Smooth muscle cell (in vitro differentiated cells): Measurements from ENCODE around the gene DNAH7. TPM values are rescaled to one million over a fixed set of nuclear protein-coding genes. Genes with fewer than 3 reads are reported as not detected.

Experiments
- DNase-seq: peaks from one replicate; lab custom pipeline; 2025; ENCODE audit not compliant: unreplicated experiment; lab: John Stamatoyannopoulos, UW
- H2AFZ ChIP-seq: fragments of 200-600 bp; sonication (generic); 2 replicates; pipeline ENCODE4 v1.6.0; 2016; ENCODE audit warnings: antibody characterized with exemption, low read depth, mild to moderate bottlenecking
- H3F3A ChIP-seq: fragments of 200-600 bp; sonication (generic); 2 replicates; pipeline ENCODE4 v1.6.0; 2017; ENCODE audit warnings: antibody characterized with exemption, low read depth
- H3K27ac ChIP-seq: fragments of 200-600 bp; sonication (generic); 2 replicates; pipeline ENCODE4 v1.5.1; 2016; ENCODE audit warnings: low read depth, mild to moderate bottlenecking
- H3K27me3 ChIP-seq: fragments of 200-600 bp; sonication (generic); 2 replicates; pipeline ENCODE4 v1.6.1; 2016; ENCODE audit warnings: low read depth, mild to moderate bottlenecking
- H3K36me3 ChIP-seq: fragments of 200-600 bp; sonication (generic); 2 replicates; pipeline ENCODE4 v1.5.1; 2016; ENCODE audit warnings: low read depth
- H3K4me1 ChIP-seq: fragments of 200-600 bp; sonication (generic); 2 replicates; pipeline ENCODE4 v1.5.1; 2016; ENCODE audit warnings: low read depth
- H3K4me2 ChIP-seq: fragments of 200-600 bp; sonication (generic); 2 replicates; pipeline ENCODE4 v1.6.0; 2016; ENCODE audit warnings: mild to moderate bottlenecking
- H3K4me3 ChIP-seq: fragments of 200-600 bp; sonication (generic); 2 replicates; pipeline ENCODE4 v1.5.1; 2016; ENCODE audit warnings: mild to moderate bottlenecking
- H3K79me2 ChIP-seq: fragments of 200-600 bp; sonication (generic); 2 replicates; pipeline ENCODE4 v1.6.0; 2016; ENCODE audit warnings: low read depth, mild to moderate bottlenecking
- H3K9ac ChIP-seq: fragments of 200-600 bp; sonication (generic); 2 replicates; pipeline ENCODE4 v1.6.0; 2016; ENCODE audit warnings: low read depth
- H3K9me3 ChIP-seq: fragments of 200-600 bp; sonication (generic); replicated peaks from 2 replicates; pipeline ENCODE4 v1.5.1; 2016; ENCODE audit warnings: low read depth
- H4K20me1 ChIP-seq: fragments of 200-600 bp; sonication (generic); 2 replicates; pipeline ENCODE4 v1.6.0; 2016; ENCODE audit warnings: low read depth
- WGBS: methylation state at CpG from one replicate; pipeline ENCODE4 v1.1.7; 2016; ENCODE audit warnings: low lambda C conversion rate; 5-methylcytosine and 5-hydroxymethylcytosine counted together
- polyA plus RNA-seq: library from polyadenylated mRNA; unstranded; fragments of >200 nt; fragmentation: Nextera tagmentation; extraction: Ambion mirVana; gene quantifications from 2 replicates; pipeline ENCODE4 v1.2.1, GENCODE V29; 2016
- total RNA-seq: library from RNA; depleted of rRNA; stranded (reverse); fragments of >200 nt; gene quantifications from 2 replicates; pipeline ENCODE4 v1.2.3, GENCODE V29; 2014
- TF ChIP-seq, protein P1 (sequence below): fragments of 200-600 bp; sonication (generic); IDR thresholded peaks from 2 replicates; pipeline ENCODE4 v1.5.1; 2017; ENCODE audit warnings: borderline replicate concordance, mild to moderate bottlenecking, antibody characterized with exemption; ENCODE audit not compliant: insufficient read depth, poor library complexity, severe bottlenecking

Gene DNAH7
- total and polyA plus RNA-seq, 2 experiments from 2014 or later = 0.99 to 1.2 TPM

DNA sequence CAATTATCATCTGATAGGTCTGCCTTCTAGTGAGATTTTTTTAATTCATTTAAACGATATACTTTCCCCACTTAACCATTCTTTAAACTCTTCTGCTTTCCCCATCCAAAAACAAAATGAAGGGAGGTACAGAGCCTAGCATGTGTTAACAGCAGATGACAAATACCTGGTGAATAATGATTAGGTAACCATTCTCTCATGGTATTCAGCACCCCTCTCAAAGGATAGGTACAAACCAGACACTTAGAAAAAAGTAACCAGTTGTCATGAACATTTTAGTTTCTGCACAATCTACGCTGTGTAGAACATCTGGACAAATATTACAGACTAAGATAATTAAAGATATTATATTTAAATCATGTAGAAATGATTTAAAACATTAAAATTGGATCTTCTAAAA lies 56.3 kb downstream of the DNAH7 start:
- H3K4me2 ChIP-seq = no peak overlapping the region
- H3K79me2 ChIP-seq = no peaks in the 10 kb centered on the region
- no peaks in the 10 kb centered on the region for H3K9me3 ChIP-seq
- H3K9ac ChIP-seq = no peak overlapping the region
- H3K27me3 ChIP-seq = no peaks in the 10 kb centered on the region
- H4K20me1 ChIP-seq = no peaks in the 10 kb centered on the region
- H3F3A ChIP-seq = no peaks in the 10 kb centered on the region
- no peak overlapping the region for H3K4me3 ChIP-seq
- no peak overlapping the region for H2AFZ ChIP-seq
- H3K27ac ChIP-seq = no peak overlapping the region
- no peaks in the 10 kb centered on the region for H3K4me1 ChIP-seq
- 87% methylated on average over 2 of the region's 2 CpGs for WGBS
- TF ChIP-seq, protein P1, sequence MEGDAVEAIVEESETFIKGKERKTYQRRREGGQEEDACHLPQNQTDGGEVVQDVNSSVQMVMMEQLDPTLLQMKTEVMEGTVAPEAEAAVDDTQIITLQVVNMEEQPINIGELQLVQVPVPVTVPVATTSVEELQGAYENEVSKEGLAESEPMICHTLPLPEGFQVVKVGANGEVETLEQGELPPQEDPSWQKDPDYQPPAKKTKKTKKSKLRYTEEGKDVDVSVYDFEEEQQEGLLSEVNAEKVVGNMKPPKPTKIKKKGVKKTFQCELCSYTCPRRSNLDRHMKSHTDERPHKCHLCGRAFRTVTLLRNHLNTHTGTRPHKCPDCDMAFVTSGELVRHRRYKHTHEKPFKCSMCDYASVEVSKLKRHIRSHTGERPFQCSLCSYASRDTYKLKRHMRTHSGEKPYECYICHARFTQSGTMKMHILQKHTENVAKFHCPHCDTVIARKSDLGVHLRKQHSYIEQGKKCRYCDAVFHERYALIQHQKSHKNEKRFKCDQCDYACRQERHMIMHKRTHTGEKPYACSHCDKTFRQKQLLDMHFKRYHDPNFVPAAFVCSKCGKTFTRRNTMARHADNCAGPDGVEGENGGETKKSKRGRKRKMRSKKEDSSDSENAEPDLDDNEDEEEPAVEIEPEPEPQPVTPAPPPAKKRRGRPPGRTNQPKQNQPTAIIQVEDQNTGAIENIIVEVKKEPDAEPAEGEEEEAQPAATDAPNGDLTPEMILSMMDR = no peak
- no peak for DNase-seq
- H3K36me3 ChIP-seq = no peaks in the 10 kb centered on the region

DNA sequence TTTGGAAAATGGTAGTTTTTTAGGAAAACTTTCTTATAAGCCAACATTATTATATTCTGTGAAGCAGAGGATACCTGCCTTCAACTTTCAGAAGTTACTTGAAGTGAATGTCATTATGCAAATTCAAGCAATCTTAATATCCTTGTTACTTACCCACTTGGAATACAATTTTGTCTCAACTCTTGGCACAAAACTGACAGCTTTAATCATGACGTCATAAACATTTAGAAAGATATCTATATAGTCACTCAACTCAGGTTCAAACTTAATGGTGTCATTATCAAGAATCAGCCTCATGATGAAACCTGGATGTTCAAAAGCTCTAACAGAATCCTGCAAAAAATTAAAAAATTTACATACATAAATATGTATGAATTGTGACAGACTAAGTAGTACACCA lies 68.1 kb downstream of the DNAH7 start:
- no peaks in the 10 kb centered on the region for H3K4me1 ChIP-seq
- TF ChIP-seq, protein P1 = no peak
- H3K4me3 ChIP-seq = no peak overlapping the region
- no peaks in the 10 kb centered on the region for H4K20me1 ChIP-seq
- no peak overlapping the region for H2AFZ ChIP-seq
- no peaks in the 10 kb centered on the region for H3K79me2 ChIP-seq
- no peaks in the 10 kb centered on the region for H3F3A ChIP-seq
- no peak overlapping the region for H3K27ac ChIP-seq
- no peaks in the 10 kb centered on the region for H3K36me3 ChIP-seq
- no peaks in the 10 kb centered on the region for H3K27me3 ChIP-seq
- DNase-seq = no peak
- no peak overlapping the region for H3K4me2 ChIP-seq
- H3K9ac ChIP-seq = no peak overlapping the region
- no peaks in the 10 kb centered on the region for H3K9me3 ChIP-seq
- WGBS = 93% methylated on average over 1 of the region's 1 CpG

DNA sequence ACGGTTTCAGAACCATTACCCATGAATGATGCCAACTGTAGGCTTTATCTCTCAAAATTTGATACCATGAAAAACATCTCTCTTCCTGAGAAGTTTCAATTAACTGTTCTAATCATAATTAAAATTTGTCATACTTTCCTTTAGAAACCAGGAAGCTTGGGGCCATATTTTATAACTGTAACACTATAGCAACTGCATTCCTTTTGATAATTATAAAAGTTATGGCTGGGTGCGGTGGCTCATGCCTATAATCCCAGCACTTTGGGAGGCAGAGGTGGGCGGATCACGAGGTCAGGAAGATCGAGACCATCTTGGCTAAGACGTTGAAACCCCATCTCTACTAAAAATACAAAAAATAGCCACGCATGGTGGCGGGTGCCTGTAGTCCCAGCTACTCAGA lies 70.6 kb downstream of the DNAH7 start:
- H3K36me3 ChIP-seq = no peaks in the 10 kb centered on the region
- no peak overlapping the region for H3K9ac ChIP-seq
- TF ChIP-seq, protein P1 = no peak
- no peak for DNase-seq
- no peaks in the 10 kb centered on the region for H3F3A ChIP-seq
- H3K4me1 ChIP-seq = no peaks in the 10 kb centered on the region
- no peaks in the 10 kb centered on the region for H3K79me2 ChIP-seq
- no peaks in the 10 kb centered on the region for H3K9me3 ChIP-seq
- H3K27me3 ChIP-seq = no peaks in the 10 kb centered on the region
- no peak overlapping the region for H3K4me3 ChIP-seq
- H4K20me1 ChIP-seq = no peaks in the 10 kb centered on the region
- H2AFZ ChIP-seq = no peak overlapping the region
- H3K27ac ChIP-seq = no peak overlapping the region
- no peak overlapping the region for H3K4me2 ChIP-seq
- 97% methylated on average over 8 of the region's 8 CpGs for WGBS

DNA sequence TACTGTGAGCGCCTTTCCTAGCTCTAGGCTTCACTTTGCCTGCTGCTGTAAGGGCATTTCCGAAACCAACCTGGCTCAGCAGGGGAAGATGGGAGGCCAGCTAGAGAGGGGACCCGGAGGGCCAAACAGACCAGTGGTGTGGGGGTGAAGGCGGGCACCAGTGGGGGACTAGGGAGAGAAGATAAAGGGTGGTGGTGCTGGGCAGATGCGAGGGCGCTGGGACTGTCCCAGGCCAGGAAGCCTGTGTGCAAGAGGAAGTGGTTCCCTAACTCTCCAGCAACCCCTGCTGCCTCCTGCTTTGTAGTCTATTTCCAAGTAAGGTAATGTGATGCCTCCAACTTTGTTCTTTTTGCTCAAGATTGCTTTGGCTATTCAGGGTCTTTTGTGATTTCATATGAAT lies 73.1 kb downstream of the DNAH7 start:
- H4K20me1 ChIP-seq = no peaks in the 10 kb centered on the region
- no peaks in the 10 kb centered on the region for H3F3A ChIP-seq
- TF ChIP-seq, protein P1 = no peak
- no peak overlapping the region for H3K4me2 ChIP-seq
- H3K27me3 ChIP-seq = no peaks in the 10 kb centered on the region
- H3K9ac ChIP-seq = no peak overlapping the region
- no peak overlapping the region for H3K27ac ChIP-seq
- WGBS = 87% methylated on average over 6 of the region's 6 CpGs
- DNase-seq = no peak
- no peaks in the 10 kb centered on the region for H3K4me1 ChIP-seq
- no peak overlapping the region for H3K4me3 ChIP-seq
- no peak overlapping the region for H2AFZ ChIP-seq
- H3K79me2 ChIP-seq = no peaks in the 10 kb centered on the region
- no peaks in the 10 kb centered on the region for H3K9me3 ChIP-seq
- no peaks in the 10 kb centered on the region for H3K36me3 ChIP-seq
